Kidney (tissue), 22 donors: Measurements from ENCODE around the gene TCEAL3. TPM values are rescaled to one million over a fixed set of nuclear protein-coding genes. Genes with fewer than 3 reads are reported as not detected.

ENCODE experiments used
- DNase-seq, 5 donors: peaks; one replicate each; pipeline ENCODE4 v3.0.0-alpha.2; 2013 to 2020
- FAIRE-seq: peaks from 2 replicates; lab custom pipeline; 2012; peaks lifted over from hg19 to GRCh38; lab: Jason Lieb, UNC
- H3K27ac ChIP-seq, 2 donors: one replicate each; pipeline ENCODE4 v1.7.0; 2013; ENCODE audit warnings: low read depth in 2 of 2, low read length in 2 of 2, inconsistent platforms in 1 of 2
- H3K27me3 ChIP-seq: one replicate; pipeline ENCODE4 v1.7.1; 2013; ENCODE audit warnings: low read length, inconsistent platforms; ENCODE audit not compliant: control insufficient read depth, insufficient read depth
- H3K36me3 ChIP-seq, 3 donors: one replicate each; pipeline versions ENCODE4 v1.7.0 to v1.7.1; 2013; ENCODE audit warnings: low read length in 3 of 3, control low read depth in 1 of 3, inconsistent platforms in 1 of 3; ENCODE audit not compliant: insufficient read depth in 3 of 3, control insufficient read depth in 2 of 3
- H3K4me1 ChIP-seq, 3 donors: one replicate each; pipeline versions ENCODE4 v1.7.0 to v1.7.1; 2013; ENCODE audit warnings: low read length in 3 of 3, inconsistent platforms in 1 of 3, low read depth in 1 of 3; ENCODE audit not compliant: control insufficient read depth in 2 of 3, insufficient read depth in 2 of 3
- H3K4me3 ChIP-seq, 3 donors: one replicate each; pipeline versions ENCODE4 v1.7.0 to v1.8.1; 2013; ENCODE audit warnings: low read length in 3 of 3, control low read depth in 1 of 3, inconsistent platforms in 1 of 3
- H3K9ac ChIP-seq, 3 donors: one replicate each; pipeline versions ENCODE4 v1.7.0 to v1.7.1; 2013; ENCODE audit warnings: low read length in 3 of 3, control low read depth in 1 of 3, inconsistent platforms in 1 of 3
- H3K9me3 ChIP-seq, 3 donors: one replicate each; pipeline versions ENCODE4 v1.7.0 to v1.7.1; 2013; ENCODE audit warnings: low read length in 3 of 3, control low read depth in 1 of 3, inconsistent platforms in 1 of 3; ENCODE audit not compliant: control insufficient read depth in 2 of 3, insufficient read depth in 1 of 3
- CTCF ChIP-seq: IDR thresholded peaks from 3 replicates; pipeline ENCODE4 v1.5.1; 2012; ENCODE audit warnings: mild to moderate bottlenecking, moderate library complexity, borderline replicate concordance; ENCODE audit not compliant: insufficient read depth; ENCODE audit errors: extremely low read depth
- intact Hi-C: fragments of 100-400 bp; cut with DNase I; formaldehyde crosslinking; loops from one replicate; pipeline ENCODE4 v1.11.1; 2022
- long read RNA-seq, 10 donors: library from polyadenylated mRNA in 1 of 10; unstranded in 1 of 10; transcript quantifications; one replicate each; pipeline ENCODE4 v2.0.0 and lab custom pipeline, GENCODE V29; 2021 to 2026
- polyA plus RNA-seq: library from polyadenylated mRNA; stranded (reverse); fragments of 350-450 nt; fragmentation: Illumina TruSeq; extraction: RNeasy Lipid Tissue Mini Kit (QIAGEN cat#74804); gene quantifications from one replicate; pipeline ENCODE4 v1.2.3, GENCODE V29; 2014; ENCODE audit warnings: low read depth, low replicate concordance; ENCODE audit not compliant: insufficient read depth
- total RNA-seq: library from RNA; stranded (reverse); fragmentation: NEBNext Ultra II Directional; extraction: Animal tissue kit (Norgen Biotek cat#: 25700); gene quantifications from one replicate; pipeline ENCODE4 v1.2.1, GENCODE V29; 2021
- donor health status: control.
- donor health status: control.
- donor health status: control.
- donor health status: control.
- donor health status: control.
- donor health status: DM: yes; HTN: yes; CAD: no.
- donor health status: Normal renal cell carcinoma (clear cell type).

TCEAL3 gene
- total RNA-seq (34.2 TPM), polyA plus RNA-seq (70.1 TPM)
- long read RNA-seq, donor 1, transcript TCEAL3-202 (3 exons, 1,113 nt), result major isoform, 9 of 9 reads
- long read RNA-seq, donor 1, partial matches to known transcripts, result 0 of 9 reads
- long read RNA-seq, donor 1, other reads (novel, unspliced or antisense), result 0 of 9 reads
- long read RNA-seq, donor 2, transcript TCEAL3-202 (3 exons, 1,113 nt), result major isoform, 16 of 20 reads
- long read RNA-seq, donor 2, partial matches to known transcripts, result 0 of 20 reads
- long read RNA-seq, donor 2, other reads (novel, unspliced or antisense), result 0 of 20 reads
- long read RNA-seq, donor 3, transcript TCEAL3-202 (3 exons, 1,113 nt), result major isoform, 12 of 18 reads
- long read RNA-seq, donor 3, transcript TCEAL3-201 (3 exons, 1,124 nt), result minor isoform, 6 of 18 reads
- long read RNA-seq, donor 3, partial matches to known transcripts, result 0 of 18 reads
- long read RNA-seq, donor 3, other reads (novel, unspliced or antisense), result 0 of 18 reads
- long read RNA-seq, donor 4, transcript TCEAL3-202 (3 exons, 1,113 nt), result major isoform, 8 of 11 reads
- long read RNA-seq, donor 4, partial matches to known transcripts, result 0 of 11 reads
- long read RNA-seq, donor 4, other reads (novel, unspliced or antisense), result 0 of 11 reads
- long read RNA-seq, donor 5, partial matches to known transcripts, result 0 of 2 reads
- long read RNA-seq, donor 5, other reads (novel, unspliced or antisense), result 0 of 2 reads
- long read RNA-seq, donor 6, transcript TCEAL3-202 (3 exons, 1,113 nt), result major isoform, 21 of 25 reads
- long read RNA-seq, donor 6, partial matches to known transcripts, result 0 of 25 reads
- long read RNA-seq, donor 6, other reads (novel, unspliced or antisense), result 0 of 25 reads
- long read RNA-seq, donor 7, transcript TCEAL3-201 (3 exons, 1,124 nt), result minor isoform, 9 of 41 reads
- long read RNA-seq, donor 7, transcript TCEAL3-202 (3 exons, 1,113 nt), result major isoform, 15 of 41 reads
- long read RNA-seq, donor 7, partial matches to known transcripts, result 15 of 41 reads
- long read RNA-seq, donor 7, other reads (novel, unspliced or antisense), result 2 of 41 reads
- long read RNA-seq, donor 8, transcript TCEAL3-202 (3 exons, 1,113 nt), result major isoform, 20 of 22 reads
- long read RNA-seq, donor 8, partial matches to known transcripts, result 0 of 22 reads
- long read RNA-seq, donor 8, other reads (novel, unspliced or antisense), result 0 of 22 reads
- long read RNA-seq, donor 9, partial matches to known transcripts, result 0 of 7 reads
- long read RNA-seq, donor 9, other reads (novel, unspliced or antisense), result 0 of 7 reads
- long read RNA-seq, donor 10, transcript TCEAL3-201 (3 exons, 1,124 nt), result minor isoform, 5 of 14 reads
- long read RNA-seq, donor 10, transcript TCEAL3-202 (3 exons, 1,113 nt), result major isoform, 9 of 14 reads
- long read RNA-seq, donor 10, partial matches to known transcripts, result 0 of 14 reads
- long read RNA-seq, donor 10, other reads (novel, unspliced or antisense), result 0 of 14 reads

GRCh38 chrX:103607364-103608305 is at the start of gene TCEAL3:
Gene TCEAL3 (plus strand): TSS chrX:103607963. CDS start chrX:103609065, 1,102 bp downstream.
- peak within 1 kb of the TSS; percentile 89 to 93 for H3K27ac ChIP-seq
- peaks cover 0 to 2% (median 0%) of the 10 kb centered on the region in 3 donors for H3K36me3 ChIP-seq
- peak within 1 kb of the TSS; percentile 2 to 82 (median 65) for H3K9ac ChIP-seq
- no peaks in the 10 kb centered on the region for H3K4me1 ChIP-seq
- intact Hi-C loops, result no loop called here
- peak within 1 kb of the TSS; percentile 55 to 71 (median 57) for H3K4me3 ChIP-seq
- H3K27me3 ChIP-seq, result peaks cover 4% of the 10 kb centered on the region
- no peak for TF ChIP-seq CTCF
- DNase-seq, result peak; percentile 65 to 88 (median 73)
- H3K9me3 ChIP-seq, result no peaks in the 10 kb centered on the region
- FAIRE-seq, result no peak

GRCh38 chrX:103560256-103560655 is 47.5 kb upstream of the TCEAL3 start:
- Histone ChIP-seq H3K9me3 (no peaks in the 10 kb centered on the region), H3K4me3 (no peak overlapping the region), H3K4me1 (no peaks in the 10 kb centered on the region), H3K27ac (no peak overlapping the region), H3K9ac (no peak overlapping the region), H3K27me3 (no peaks in the 10 kb centered on the region), H3K36me3 (no peaks in the 10 kb centered on the region)
- intact Hi-C loops, result no loop called here
- FAIRE-seq (no peak), DNase-seq (no peak)
- no peak for TF ChIP-seq CTCF

- no peaks in the 10 kb centered on the region for H3K36me3 ChIP-seq
- FAIRE-seq, result no peak
- no peaks in the 10 kb centered on the region for H3K4me1 ChIP-seq
- H3K27ac ChIP-seq, result no peak overlapping the region
- DNase-seq, result no peak
- intact Hi-C loops, result no loop called here
- H3K9ac ChIP-seq, result no peak overlapping the region
- H3K9me3 ChIP-seq, result no peaks in the 10 kb centered on the region
- no peaks in the 10 kb centered on the region for H3K27me3 ChIP-seq
- no peak overlapping the region for H3K4me3 ChIP-seq
- TF ChIP-seq CTCF, result no peak
These were observed 45.0 kb upstream of the TCEAL3 start for GRCh38 chrX:103562801-103563200.
